Uterus (tissue), 4 donors: ENCODE data around the gene EP400. TPM values are rescaled to one million over a fixed set of nuclear protein-coding genes. Genes with fewer than 3 reads are reported as not detected.

Experiments
- DNase-seq, 2 donors: peaks; one replicate each; pipeline ENCODE4 v3.0.0-alpha.2; 2019 to 2020
- H3K27ac ChIP-seq, 2 donors: fragments of 200-600 bp; sonication (generic); 1 replicate in 1 of 2; 2 replicates in 1 of 2; pipeline ENCODE4 v1.5.1; 2016 to 2018
- H3K27me3 ChIP-seq, 2 donors: fragments of 200-600 bp; sonication (generic); one replicate each; pipeline ENCODE4 v1.5.1; 2018 to 2019; ENCODE audit warnings: control low read depth in 1 of 2
- H3K36me3 ChIP-seq, 2 donors: fragments of 200-600 bp; sonication (generic); one replicate each; pipeline ENCODE4 v1.5.1; 2019; ENCODE audit warnings: control low read depth in 1 of 2
- H3K4me1 ChIP-seq, 2 donors: fragments of 200-600 bp; sonication (generic); one replicate each; pipeline ENCODE4 v1.5.1; 2018 to 2019; ENCODE audit warnings: control low read depth in 1 of 2
- H3K4me3 ChIP-seq, 2 donors: fragments of 200-600 bp; sonication (generic); 1 replicate in 1 of 2; 2 replicates in 1 of 2; pipeline ENCODE4 v1.5.1; 2018 to 2019; ENCODE audit warnings: mild to moderate bottlenecking in 1 of 2
- H3K9me3 ChIP-seq, 2 donors: fragments of 200-600 bp; sonication (generic); one replicate each; pipeline ENCODE4 v1.5.1; 2019; ENCODE audit warnings: control low read depth in 1 of 2
- POLR2A ChIP-seq, 2 donors: fragments of 450-650 bp; IDR thresholded peaks; one replicate each; pipeline ENCODE4 v1.6.1; 2016; ENCODE audit warnings: antibody characterized with exemption in 2 of 2, mild to moderate bottlenecking in 1 of 2, moderate library complexity in 1 of 2
- intact Hi-C: fragments of 100-400 bp; cut with DNase I; formaldehyde crosslinking; loops from one replicate; pipeline ENCODE4 v1.15.1; 2023; ENCODE audit warnings: low total_unique reads
- total RNA-seq, 4 donors: library from RNA; depleted of rRNA in 3 of 4; stranded (reverse); fragments of >200 nt in 3 of 4; gene quantifications; one replicate each; pipeline versions ENCODE4 v1.1.0 to v1.2.4, GENCODE V29; 2014 to 2023
- TF ChIP-seq, protein P1 (sequence below), 4 experiments: fragments of 200-600 bp in 2 of 4; fragments of 450-650 bp in 2 of 4; sonication (generic) in 2 of 4; IDR thresholded peaks; one replicate each; pipeline ENCODE4 v1.5.1; 2016 to 2019; ENCODE audit warnings: antibody characterized with exemption in 4 of 4, mild to moderate bottlenecking in 2 of 4, moderate library complexity in 1 of 4
- donor health status: DM: yes; HTN: yes; CAD: no.

Gene EP400
- total RNA-seq, 4 donors from 2014 or later: 11.8 to 70.6 (median 28.2) TPM

DNA sequence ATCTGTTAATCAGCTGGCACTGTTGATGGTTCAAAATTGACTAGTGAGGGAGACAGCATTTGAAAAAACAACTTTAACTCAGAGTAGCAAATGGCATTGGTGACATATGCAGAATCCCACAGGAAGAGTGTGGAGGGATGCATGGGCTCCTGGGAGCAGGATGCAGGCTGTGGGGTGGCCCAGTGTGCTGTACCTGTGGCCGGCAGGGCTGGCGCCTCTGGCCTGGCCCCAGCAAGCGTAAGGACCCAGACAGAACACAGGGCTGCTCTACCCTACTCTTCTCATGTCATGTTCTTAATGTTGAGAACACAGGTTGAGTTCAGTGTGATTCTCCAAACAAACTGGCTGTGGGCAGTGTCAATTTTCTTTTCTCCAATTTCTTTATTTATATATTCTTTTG lies 160.9 kb downstream of the EP400 start:
- Histone ChIP-seq H3K27me3 (no peaks in the 10 kb centered on the region), H3K4me1 (no peaks in the 10 kb centered on the region), H3K27ac (no peak overlapping the region), H3K9me3 (no peaks in the 10 kb centered on the region), H3K36me3 (no peaks in the 10 kb centered on the region), H3K4me3 (no peak overlapping the region)
- DNase-seq: no peak
- intact Hi-C loops: no loop called here
- TF ChIP-seq POLR2A (IDR thresholded peaks at IDR 0.05): no peak
- TF ChIP-seq, protein P1, sequence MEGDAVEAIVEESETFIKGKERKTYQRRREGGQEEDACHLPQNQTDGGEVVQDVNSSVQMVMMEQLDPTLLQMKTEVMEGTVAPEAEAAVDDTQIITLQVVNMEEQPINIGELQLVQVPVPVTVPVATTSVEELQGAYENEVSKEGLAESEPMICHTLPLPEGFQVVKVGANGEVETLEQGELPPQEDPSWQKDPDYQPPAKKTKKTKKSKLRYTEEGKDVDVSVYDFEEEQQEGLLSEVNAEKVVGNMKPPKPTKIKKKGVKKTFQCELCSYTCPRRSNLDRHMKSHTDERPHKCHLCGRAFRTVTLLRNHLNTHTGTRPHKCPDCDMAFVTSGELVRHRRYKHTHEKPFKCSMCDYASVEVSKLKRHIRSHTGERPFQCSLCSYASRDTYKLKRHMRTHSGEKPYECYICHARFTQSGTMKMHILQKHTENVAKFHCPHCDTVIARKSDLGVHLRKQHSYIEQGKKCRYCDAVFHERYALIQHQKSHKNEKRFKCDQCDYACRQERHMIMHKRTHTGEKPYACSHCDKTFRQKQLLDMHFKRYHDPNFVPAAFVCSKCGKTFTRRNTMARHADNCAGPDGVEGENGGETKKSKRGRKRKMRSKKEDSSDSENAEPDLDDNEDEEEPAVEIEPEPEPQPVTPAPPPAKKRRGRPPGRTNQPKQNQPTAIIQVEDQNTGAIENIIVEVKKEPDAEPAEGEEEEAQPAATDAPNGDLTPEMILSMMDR (IDR thresholded peaks at IDR 0.05): no peak

DNA sequence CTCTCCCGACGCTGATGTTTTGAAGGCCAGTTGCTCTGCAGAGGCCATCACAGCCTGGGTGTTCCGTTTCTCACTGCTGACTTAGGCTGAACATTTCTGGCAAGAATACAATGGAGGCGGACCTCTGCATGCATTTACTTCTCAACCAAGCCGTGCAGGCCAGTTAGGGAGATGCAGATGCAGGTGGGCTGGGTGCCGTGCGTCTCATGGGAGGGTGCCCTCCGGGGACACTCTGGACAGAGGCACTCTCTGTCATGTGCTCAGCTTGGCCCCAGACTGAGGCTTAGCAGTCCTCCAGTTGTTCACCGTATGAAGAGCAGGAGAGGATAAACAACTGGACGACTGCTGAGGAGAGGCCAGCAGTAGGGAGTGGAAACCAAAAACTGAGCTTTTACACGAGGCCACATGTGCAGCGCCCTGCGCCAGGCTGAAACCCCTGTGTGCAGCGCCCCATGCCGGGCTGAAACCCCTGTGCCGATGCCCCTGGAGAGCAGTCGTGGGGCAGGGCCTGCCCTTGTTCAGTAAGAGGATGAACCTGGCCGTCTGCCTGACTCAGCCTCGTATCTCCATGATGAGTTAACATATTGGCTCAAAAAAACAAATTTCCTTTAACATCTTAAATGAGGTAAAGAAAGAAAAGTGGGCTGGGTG lies 162.0 kb downstream of the EP400 start:
- H3K4me1 ChIP-seq: no peaks in the 10 kb centered on the region
- H3K4me3 ChIP-seq: no peak overlapping the region
- no peaks in the 10 kb centered on the region for H3K36me3 ChIP-seq
- H3K27ac ChIP-seq: no peak overlapping the region
- H3K9me3 ChIP-seq: no peaks in the 10 kb centered on the region
- intact Hi-C loops: no loop called here
- no peak for DNase-seq
- no peaks in the 10 kb centered on the region for H3K27me3 ChIP-seq
- TF ChIP-seq, protein P1 (IDR thresholded peaks at IDR 0.05): no peak
- no peak for TF ChIP-seq POLR2A (IDR thresholded peaks at IDR 0.05)

DNA sequence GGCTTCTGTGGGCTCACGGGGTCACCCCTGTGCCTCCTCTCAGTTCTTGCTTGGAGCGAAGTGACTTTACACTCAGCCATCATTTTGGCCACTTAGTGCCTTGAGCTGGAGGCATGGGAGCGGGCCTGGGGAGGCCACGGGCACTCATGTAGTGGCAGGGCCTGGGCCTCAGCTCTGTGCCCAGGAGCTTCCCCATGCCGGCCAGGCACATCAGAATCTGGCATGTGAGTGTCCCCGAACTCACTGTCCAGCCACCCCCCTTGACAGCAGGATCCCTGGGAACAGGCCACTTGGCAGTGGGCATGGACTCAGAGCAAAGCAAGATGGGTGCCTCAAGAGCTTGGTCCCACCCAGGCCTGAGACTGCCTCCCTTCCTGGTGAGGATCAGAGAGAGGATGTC lies 164.9 kb downstream of the EP400 start:
- no peaks in the 10 kb centered on the region for H3K4me1 ChIP-seq
- no peaks in the 10 kb centered on the region for H3K36me3 ChIP-seq
- no peaks in the 10 kb centered on the region for H3K9me3 ChIP-seq
- H3K4me3 ChIP-seq: no peak overlapping the region
- TF ChIP-seq, protein P1 (IDR thresholded peaks at IDR 0.05): no peak
- TF ChIP-seq POLR2A (IDR thresholded peaks at IDR 0.05): no peak
- no peak overlapping the region for H3K27ac ChIP-seq
- H3K27me3 ChIP-seq: no peaks in the 10 kb centered on the region
- no peak for DNase-seq
- intact Hi-C loops: no loop called here

DNA sequence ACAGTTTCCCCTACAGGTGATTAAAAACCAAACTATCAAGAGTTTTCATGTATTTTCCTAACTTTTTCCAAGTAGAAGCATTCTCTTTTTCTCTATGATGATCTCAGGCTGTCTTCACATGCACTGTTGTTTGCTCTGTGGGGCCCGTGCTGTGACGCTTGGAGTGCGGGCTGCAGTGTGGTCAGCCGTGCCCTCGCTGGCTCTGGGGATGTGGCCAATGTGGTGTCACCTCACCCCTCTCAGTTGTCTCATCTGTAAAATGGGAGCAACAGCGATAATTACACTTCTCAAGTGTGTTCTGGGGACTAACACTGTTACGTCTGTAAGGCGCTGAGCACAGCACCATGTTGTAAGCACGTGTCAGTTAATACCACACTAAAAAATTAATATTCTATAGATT lies 165.8 kb downstream of the EP400 start:
- TF ChIP-seq, protein P1 (IDR thresholded peaks at IDR 0.05): no peak
- no peaks in the 10 kb centered on the region for H3K36me3 ChIP-seq
- no peaks in the 10 kb centered on the region for H3K27me3 ChIP-seq
- no peaks in the 10 kb centered on the region for H3K9me3 ChIP-seq
- no peak overlapping the region for H3K4me3 ChIP-seq
- no peak for DNase-seq
- H3K4me1 ChIP-seq: no peaks in the 10 kb centered on the region
- intact Hi-C loops: no loop called here
- H3K27ac ChIP-seq: no peak overlapping the region

DNA sequence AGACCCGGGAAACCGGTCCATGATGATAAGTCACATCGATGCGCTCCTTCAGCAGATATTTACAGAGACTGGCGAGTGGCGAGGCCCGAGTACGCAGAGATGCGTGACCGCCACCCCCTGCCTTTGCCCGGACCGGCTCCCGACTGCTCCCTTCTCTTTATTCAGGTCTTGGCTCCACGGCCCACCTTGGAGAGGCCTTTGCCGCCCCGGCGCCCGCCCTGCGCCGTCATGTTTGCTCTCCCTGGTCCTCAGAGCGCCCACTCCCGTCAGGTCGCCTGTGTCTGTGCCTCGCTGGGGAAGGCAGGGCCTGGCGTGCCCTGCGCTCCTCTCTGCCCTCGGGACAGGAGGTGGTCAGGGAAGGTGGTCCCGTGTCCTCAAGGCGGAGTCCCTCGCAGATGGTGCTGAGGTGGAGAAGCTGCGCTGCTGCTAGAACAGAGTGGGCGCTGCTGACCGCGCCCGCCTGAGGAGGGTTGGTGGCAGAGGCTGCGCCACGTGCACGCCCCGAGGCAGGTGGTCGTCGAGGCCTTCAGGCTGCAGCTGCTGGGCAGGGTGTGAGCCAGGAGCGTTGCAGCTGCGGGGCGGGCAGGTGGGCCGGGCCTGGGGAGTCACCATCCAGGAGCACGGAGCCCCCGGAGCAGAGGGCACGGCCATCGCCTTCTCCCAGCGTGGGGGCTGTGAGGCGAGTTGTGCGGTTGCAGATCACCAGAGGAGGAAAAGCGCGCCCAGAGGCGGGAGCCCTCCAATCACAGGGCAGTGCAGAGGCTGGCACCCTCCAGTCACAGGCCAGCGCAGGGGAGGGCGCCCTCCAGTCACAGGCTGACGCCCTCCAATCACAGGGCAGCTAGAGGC lies 167.2 kb downstream of the EP400 start:
- no peaks in the 10 kb centered on the region for H3K36me3 ChIP-seq
- intact Hi-C loops: no loop called here
- no peaks in the 10 kb centered on the region for H3K27me3 ChIP-seq
- DNase-seq: no peak
- TF ChIP-seq, protein P1 (IDR thresholded peaks at IDR 0.05): no peak
- no peak for TF ChIP-seq POLR2A (IDR thresholded peaks at IDR 0.05)
- H3K4me1 ChIP-seq: no peaks in the 10 kb centered on the region
- no peaks in the 10 kb centered on the region for H3K9me3 ChIP-seq
- no peak overlapping the region for H3K27ac ChIP-seq
- no peak overlapping the region for H3K4me3 ChIP-seq
